Calu3 (cell line): ENCODE measurements around the gene SHKBP1. TPM values are rescaled to one million over a fixed set of nuclear protein-coding genes. Genes with fewer than 3 reads are reported as not detected.

Experiments used
- BruUV-seq: library from RNA; stranded (reverse); fragments of 400-500 nt; replicated peaks from 2 replicates; lab custom pipeline; 2021; lab: Mats Ljungman, UMichigan
- CTCF ChIA-PET: fragments of 300-600 bp; sonication (Branson Sonifier 250); formaldehyde crosslinking; loops from one replicate; lab custom pipeline; 2022; ENCODE audit warnings: antibody characterized with exemption; lab: Charles Lee
- DNase-seq: peaks from one replicate; pipeline ENCODE4 v3.0.0; 2022
- H3K27ac Mint-ChIP-seq: one replicate; pipeline ENCODE4 v1.8.0; 2022; ENCODE audit warnings: mixed read lengths; ENCODE audit not compliant: unreplicated experiment
- H3K27me3 Mint-ChIP-seq: one replicate; pipeline ENCODE4 v1.8.0; 2022; ENCODE audit warnings: mixed read lengths; ENCODE audit not compliant: unreplicated experiment
- H3K36me3 Mint-ChIP-seq: one replicate; pipeline ENCODE4 v1.8.0; 2022; ENCODE audit warnings: mild to moderate bottlenecking, moderate library complexity, mixed read lengths; ENCODE audit not compliant: insufficient read depth, unreplicated experiment
- H3K4me1 Mint-ChIP-seq: one replicate; pipeline ENCODE4 v1.8.0; 2022; ENCODE audit warnings: mild to moderate bottlenecking, low read depth, mixed read lengths; ENCODE audit not compliant: unreplicated experiment
- H3K4me3 Mint-ChIP-seq: one replicate; pipeline ENCODE4 v1.8.0; 2022; ENCODE audit warnings: mild to moderate bottlenecking, low read depth, moderate library complexity, mixed read lengths; ENCODE audit not compliant: unreplicated experiment
- H3K9me3 Mint-ChIP-seq: one replicate; pipeline ENCODE4 v1.8.0; 2022; ENCODE audit warnings: low read depth, mixed read lengths; ENCODE audit not compliant: unreplicated experiment
- intact Hi-C: fragments of 100-400 bp; cut with micrococcal nuclease; formaldehyde crosslinking; loops from one replicate; pipeline ENCODE4 v1.10.0; 2022; ENCODE audit not compliant: unreplicated experiment
- total RNA-seq: library from RNA; stranded (reverse); gene quantifications from 2 replicates; pipeline ENCODE4 v1.2.3, GENCODE V29; 2022
- TF ChIP-seq, protein P1 (sequence below): fragments of 200-600 bp; IDR thresholded peaks from one replicate; pipeline ENCODE4 v1.8.0; 2022; ENCODE audit warnings: antibody characterized with exemption; ENCODE audit not compliant: unreplicated experiment

The SHKBP1 gene
- total RNA-seq, 1 experiment from 2014 or later = 117 TPM

DNA sequence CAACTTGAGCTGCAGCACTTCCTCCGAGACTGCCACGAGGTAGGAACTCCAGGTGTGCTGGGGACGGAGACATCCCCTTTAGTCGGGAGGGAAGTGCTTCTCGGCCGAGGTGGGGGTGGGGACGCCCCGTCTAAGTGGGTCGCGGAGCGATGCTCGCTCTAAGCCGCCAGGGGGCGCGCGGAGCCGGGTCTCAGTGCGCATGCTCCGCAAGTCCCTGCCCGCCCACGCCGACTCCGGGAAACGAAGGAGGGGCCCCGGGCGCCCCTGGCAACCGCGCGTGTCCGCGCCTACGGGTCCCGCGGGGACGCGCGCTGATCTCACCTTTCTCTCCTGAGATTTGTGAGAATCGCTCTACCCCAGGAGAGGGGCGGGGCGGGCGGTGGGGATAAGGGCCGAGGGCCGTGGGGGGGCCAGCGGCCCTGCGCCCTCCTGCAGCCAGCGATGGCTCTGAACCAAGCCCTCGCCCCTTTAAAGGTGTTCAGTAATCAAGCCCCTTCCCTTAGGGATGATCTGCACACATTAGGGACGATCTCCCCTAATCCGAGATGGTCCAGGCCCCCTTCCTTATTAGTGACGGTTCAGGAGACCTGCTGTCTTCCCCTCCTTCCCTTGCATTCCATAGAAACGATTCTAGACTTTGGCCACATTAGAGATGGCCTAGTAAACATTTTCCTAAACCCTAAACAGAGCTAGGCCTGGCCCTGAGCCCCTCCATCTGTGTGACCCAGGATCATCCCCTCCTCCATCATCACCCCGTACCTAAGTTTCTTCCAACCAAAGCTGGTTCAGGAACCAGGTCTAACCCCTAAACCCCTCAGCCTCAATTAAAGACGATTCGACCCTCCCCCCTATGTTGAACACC is 47.3 kb upstream of the SHKBP1 start:
- CTCF ChIA-PET = interaction anchor here (0.6 kb wide), 1 partner anchor 42 kb away, joined by 3 read pairs; no protein-coding TSS in a partner anchor
- DNase-seq = peak; percentile 93
- Mint-ChIP-seq H3K27me3 (peaks cover 78% of the 10 kb centered on the region), H3K36me3 (peaks cover 14% of the 10 kb centered on the region), H3K9me3 (no peaks in the 10 kb centered on the region), H3K4me1 (peaks cover 17% of the 10 kb centered on the region), H3K27ac (no peak overlapping the region), H3K4me3 (peak overlapping the region; percentile 57)
- TF ChIP-seq, protein P1, sequence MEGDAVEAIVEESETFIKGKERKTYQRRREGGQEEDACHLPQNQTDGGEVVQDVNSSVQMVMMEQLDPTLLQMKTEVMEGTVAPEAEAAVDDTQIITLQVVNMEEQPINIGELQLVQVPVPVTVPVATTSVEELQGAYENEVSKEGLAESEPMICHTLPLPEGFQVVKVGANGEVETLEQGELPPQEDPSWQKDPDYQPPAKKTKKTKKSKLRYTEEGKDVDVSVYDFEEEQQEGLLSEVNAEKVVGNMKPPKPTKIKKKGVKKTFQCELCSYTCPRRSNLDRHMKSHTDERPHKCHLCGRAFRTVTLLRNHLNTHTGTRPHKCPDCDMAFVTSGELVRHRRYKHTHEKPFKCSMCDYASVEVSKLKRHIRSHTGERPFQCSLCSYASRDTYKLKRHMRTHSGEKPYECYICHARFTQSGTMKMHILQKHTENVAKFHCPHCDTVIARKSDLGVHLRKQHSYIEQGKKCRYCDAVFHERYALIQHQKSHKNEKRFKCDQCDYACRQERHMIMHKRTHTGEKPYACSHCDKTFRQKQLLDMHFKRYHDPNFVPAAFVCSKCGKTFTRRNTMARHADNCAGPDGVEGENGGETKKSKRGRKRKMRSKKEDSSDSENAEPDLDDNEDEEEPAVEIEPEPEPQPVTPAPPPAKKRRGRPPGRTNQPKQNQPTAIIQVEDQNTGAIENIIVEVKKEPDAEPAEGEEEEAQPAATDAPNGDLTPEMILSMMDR = peak; percentile 96
- intact Hi-C loops = loop anchor here (5.0 to 10.0 kb wide), 2 partner anchors 67 to 225 kb away; no protein-coding TSS in a partner anchor
- BruUV-seq = no TSS peak

DNA sequence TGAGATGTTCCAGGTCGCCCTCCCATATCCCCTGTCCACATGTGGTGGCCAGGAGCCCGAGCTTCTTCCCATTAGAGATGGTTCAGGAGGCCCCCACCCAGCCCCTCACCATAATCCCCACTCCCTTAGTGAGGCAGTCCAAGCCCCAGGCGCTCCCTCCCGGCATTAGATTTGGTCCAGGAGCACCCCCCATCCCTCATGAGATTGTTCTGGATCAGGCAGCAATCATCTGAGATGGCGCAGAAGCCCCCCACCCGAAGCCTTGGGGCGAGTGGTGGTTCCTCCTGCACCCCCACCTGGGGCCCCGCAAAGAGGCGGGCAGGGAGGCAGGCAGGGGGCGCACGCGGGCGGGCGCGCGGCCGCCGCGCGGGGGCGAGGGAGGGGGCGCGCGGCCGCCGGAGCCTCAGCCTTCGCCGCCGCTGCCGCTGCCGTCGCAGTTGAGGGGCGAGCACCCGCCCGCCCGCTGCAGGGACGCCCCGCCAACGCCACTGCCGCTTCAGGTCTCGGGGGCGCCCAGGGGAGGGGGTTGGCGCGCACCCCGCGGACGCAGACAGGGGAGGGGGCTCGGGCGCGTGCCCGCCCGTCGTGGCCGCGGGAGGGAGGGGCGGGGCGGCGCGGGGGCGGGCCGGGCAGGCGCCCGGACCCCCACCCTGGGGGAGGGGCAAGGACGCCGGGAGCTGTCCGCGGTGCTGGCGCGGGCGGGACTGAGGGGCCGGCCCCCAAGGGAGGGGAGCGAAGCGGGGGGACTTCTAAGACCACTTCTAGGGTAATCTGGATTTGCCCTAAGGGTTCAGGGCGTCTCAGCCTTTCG is 46.4 kb upstream of the SHKBP1 start:
- Mint-ChIP-seq H3K4me3 (peak overlapping the region; percentile 57), H3K36me3 (peaks cover 14% of the 10 kb centered on the region), H3K27me3 (peaks cover 75% of the 10 kb centered on the region), H3K27ac (no peak overlapping the region), H3K4me1 (peaks cover 17% of the 10 kb centered on the region), H3K9me3 (no peaks in the 10 kb centered on the region)
- no TSS peak for BruUV-seq
- CTCF ChIA-PET = interaction anchor here (0.6 kb wide), 1 partner anchor 1293 kb away, joined by 3 read pairs; no protein-coding TSS in a partner anchor
- peak; percentile 45 for DNase-seq
- intact Hi-C loops = no loop called here
- TF ChIP-seq, protein P1 = peak; percentile 39

DNA sequence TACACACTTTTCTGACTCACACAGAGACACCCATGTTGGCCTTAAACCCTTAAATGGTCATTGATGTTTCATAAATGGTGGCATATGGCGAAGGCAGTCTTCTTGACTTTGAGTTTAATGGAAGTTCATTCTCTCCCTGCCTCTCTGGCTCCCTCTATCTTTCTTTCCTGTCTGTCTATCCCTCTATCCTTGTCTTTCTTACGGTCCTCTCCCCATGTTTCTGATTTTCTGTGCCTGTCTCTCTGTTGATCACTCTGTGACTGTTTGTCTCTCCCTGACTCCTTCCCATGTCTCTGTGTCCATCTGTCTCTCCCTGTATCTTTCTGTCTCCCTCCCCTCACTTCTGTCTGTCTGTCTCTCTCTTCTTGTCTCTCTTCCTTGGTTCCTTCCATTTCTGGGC is 43.2 kb upstream of the SHKBP1 start:
- TF ChIP-seq, protein P1 = no peak
- Mint-ChIP-seq H3K27ac (no peak overlapping the region), H3K4me3 (no peak overlapping the region), H3K36me3 (peaks cover 14% of the 10 kb centered on the region), H3K9me3 (no peaks in the 10 kb centered on the region), H3K4me1 (peaks cover 12% of the 10 kb centered on the region), H3K27me3 (peaks cover 61% of the 10 kb centered on the region)
- CTCF ChIA-PET = interaction anchor here (0.6 to 1.2 kb wide), 4 partner anchors 28 to 254 kb away, joined by 3 to 5 read pairs (median 4); no protein-coding TSS in a partner anchor
- BruUV-seq = no TSS peak
- intact Hi-C loops = no loop called here
- no peak for DNase-seq

DNA sequence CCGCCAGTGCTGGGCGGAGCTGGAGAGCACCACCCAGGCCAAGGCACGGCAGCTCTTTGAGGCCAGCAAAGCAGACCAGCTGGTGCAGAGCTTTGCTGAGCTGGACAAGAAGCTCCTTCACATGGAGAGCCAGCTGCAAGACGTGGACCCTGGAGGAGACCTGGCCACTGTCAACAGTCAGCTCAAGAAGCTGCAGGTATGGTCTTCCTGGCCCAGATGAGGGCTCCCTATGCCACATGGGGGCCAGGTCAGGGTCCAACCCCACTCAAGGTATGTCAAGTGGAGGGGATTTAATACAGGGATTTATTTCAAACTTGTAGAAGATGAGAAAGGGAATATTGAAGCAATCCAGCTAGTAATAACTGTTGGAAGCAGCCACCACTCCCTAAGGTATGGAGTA is 42.5 kb upstream of the SHKBP1 start:
- peaks cover 7% of the 10 kb centered on the region for H3K36me3 Mint-ChIP-seq
- peaks cover 8% of the 10 kb centered on the region for H3K4me1 Mint-ChIP-seq
- intact Hi-C loops = no loop called here
- H3K4me3 Mint-ChIP-seq = no peak overlapping the region
- TF ChIP-seq, protein P1 = no peak
- DNase-seq = no peak
- CTCF ChIA-PET = interaction anchor here (0.6 to 1.1 kb wide), 2 partner anchors 15 to 255 kb away, joined by 3 to 5 read pairs; no protein-coding TSS in a partner anchor
- BruUV-seq = no TSS peak
- no peaks in the 10 kb centered on the region for H3K9me3 Mint-ChIP-seq
- peaks cover 54% of the 10 kb centered on the region for H3K27me3 Mint-ChIP-seq
- H3K27ac Mint-ChIP-seq = no peak overlapping the region
